A549 (cell line): ENCODE data around the gene MYRIP. TPM values are rescaled to one million over a fixed set of nuclear protein-coding genes. Genes with fewer than 3 reads are reported as not detected.
A peak's percentile ranks its signal among the peaks of the same experiment; 100 is the strongest.

ENCODE experiments used
- ATAC-seq, 2 experiments: fragments of 200-7000 bp in 1 of 2; fragments of >200 bp in 1 of 2; cut with Nextera tagmentation in 1 of 2; cut with Tn5 transposase in 1 of 2; 3 replicates each; pipeline versions ENCODE4 v1.8.0 to v1.9.1; 2018 to 2020; ENCODE audit warnings: mild to moderate bottlenecking in 1 of 2, moderate library complexity in 1 of 2
- CTCF ChIA-PET: fragments of 300-600 bp; sonication (Branson Sonifier 250); formaldehyde crosslinking; extraction: SDS; loops from one replicate; lab custom pipeline; 2021; ENCODE audit warnings: antibody characterized with exemption, inconsistent platforms; lab: Yijun Ruan, JAX
- POLR2A ChIA-PET: fragments of 350-600 bp; formaldehyde crosslinking; extraction: SDS; loops from one replicate; lab custom pipeline; 2021; ENCODE audit warnings: antibody characterized with exemption, inconsistent platforms; lab: Yijun Ruan, JAX
- DNase-seq, 2 experiments: peaks; one replicate each; pipeline versions ENCODE4 v3.0.0 to v3.0.0-alpha.2; 2011 to 2016; ENCODE audit warnings: low read depth in 1 of 2, low spot score in 1 of 2
- FAIRE-seq: peaks from 2 replicates; lab custom pipeline; 2011; peaks lifted over from hg19 to GRCh38; lab: Jason Lieb, UNC
- H3K27ac ChIP-seq, 2 experiments: fragments of >200 bp; sonication (Bioruptor Twin); formaldehyde crosslinking; 3 replicates each; pipeline ENCODE4 v1.5.1; 2016 to 2017
- H3K4me1 ChIP-seq: fragments of >200 bp; sonication (Bioruptor Twin); formaldehyde crosslinking; 3 replicates; pipeline ENCODE4 v1.6.1; 2016
- H3K4me2 ChIP-seq: fragments of >200 bp; sonication (Bioruptor Twin); formaldehyde crosslinking; 3 replicates; pipeline ENCODE4 v1.6.1; 2016
- H3K4me3 ChIP-seq: fragments of >200 bp; sonication (Bioruptor Twin); formaldehyde crosslinking; 3 replicates; pipeline ENCODE4 v1.5.1; 2016
- H3K9me3 ChIP-seq: fragments of >200 bp; sonication (Bioruptor Twin); formaldehyde crosslinking; 3 replicates; pipeline ENCODE4 v1.6.1; 2016
- EP300 ChIP-seq, 2 experiments: fragments of >200 bp; sonication (Bioruptor Twin); formaldehyde crosslinking; IDR thresholded peaks; 2 replicates in 1 of 2; 3 replicates in 1 of 2; pipeline ENCODE4 v1.6.1; 2016 to 2017
- FOSB ChIP-seq: fragments of 250-450 bp; sonication (Bioruptor Pico); IDR thresholded peaks from 2 replicates; pipeline ENCODE4 v1.5.0; 2020; ENCODE audit warnings: mild to moderate bottlenecking, moderate library complexity
- FOSL2 ChIP-seq, 2 experiments: fragments of 450-650 bp in 1 of 2; fragments of >200 bp in 1 of 2; sonication (Bioruptor Twin) in 1 of 2; formaldehyde crosslinking; IDR thresholded peaks; 2 replicates each; pipeline versions ENCODE4 v1.5.0 to v1.6.1; 2016 to 2020; ENCODE audit warnings: mild to moderate bottlenecking in 1 of 2, moderate library complexity in 1 of 2
- HDAC2 ChIP-seq: fragments of 200-600 bp; sonication (generic); IDR thresholded peaks from 2 replicates; pipeline ENCODE4 v1.6.1; 2016
- HEYL ChIP-seq: fragments of 250-450 bp; sonication (Bioruptor Pico); IDR thresholded peaks from 2 replicates; pipeline ENCODE4 v1.8.0; 2021; ENCODE audit warnings: mild to moderate bottlenecking, moderate library complexity
- HOXB5 ChIP-seq: fragments of 250-450 bp; sonication (Bioruptor Pico); IDR thresholded peaks from 2 replicates; pipeline ENCODE4 v1.5.0; 2020; ENCODE audit warnings: mild to moderate bottlenecking, moderate library complexity
- KDM1A ChIP-seq: fragments of 200-600 bp; sonication (generic); IDR thresholded peaks from 2 replicates; pipeline ENCODE4 v1.6.1; 2016; ENCODE audit warnings: low read depth, mild to moderate bottlenecking
- MAFK ChIP-seq: fragments of 450-650 bp; IDR thresholded peaks from 2 replicates; pipeline ENCODE4 v1.6.1; 2014; ENCODE audit not compliant: partially characterized antibody
- MYC ChIP-seq: IDR thresholded peaks from 2 replicates; pipeline ENCODE4 v1.6.1; 2012; ENCODE audit warnings: mild to moderate bottlenecking, inconsistent platforms, low read length, improper control_type of control experiment, borderline replicate concordance
- PHF8 ChIP-seq: fragments of 200-600 bp; sonication (generic); IDR thresholded peaks from 2 replicates; pipeline ENCODE4 v1.6.1; 2016; ENCODE audit warnings: low read depth, mild to moderate bottlenecking, antibody characterized with exemption, moderate library complexity, borderline replicate concordance
- POLR2AphosphoS2 ChIP-seq: conservative IDR thresholded peaks from 2 replicates; pipeline ENCODE4 v1.6.1; 2012; ENCODE audit warnings: low read length, improper control_type of control experiment, inconsistent platforms
- RCOR1 ChIP-seq: fragments of 150-350 bp; IDR thresholded peaks from 2 replicates; pipeline ENCODE4 v1.6.1; 2014; ENCODE audit warnings: antibody characterized with exemption, low read length, low read depth
- RFX5 ChIP-seq: fragments of 450-650 bp; IDR thresholded peaks from 2 replicates; pipeline ENCODE4 v1.7.1; 2014; ENCODE audit warnings: antibody characterized with exemption, mild to moderate bottlenecking, moderate library complexity
- SMC3 ChIP-seq: fragments of >200 bp; sonication (Bioruptor Twin); formaldehyde crosslinking; IDR thresholded peaks from 3 replicates; pipeline ENCODE4 v1.6.1; 2018; ENCODE audit warnings: inconsistent platforms
- TP53 ChIP-seq: fragments of 250-450 bp; sonication (Bioruptor Pico); IDR thresholded peaks from 2 replicates; pipeline ENCODE4 v1.5.0; 2021; ENCODE audit warnings: mild to moderate bottlenecking, moderate library complexity
- ZFP36 ChIP-seq: fragments of 450-650 bp; IDR thresholded peaks from 2 replicates; pipeline ENCODE4 v1.6.1; 2014; ENCODE audit warnings: borderline replicate concordance; ENCODE audit not compliant: partially characterized antibody
- ZNF302 ChIP-seq: fragments of 250-450 bp; sonication (Bioruptor Pico); IDR thresholded peaks from 2 replicates; pipeline ENCODE4 v1.9.0; 2021; ENCODE audit warnings: inconsistent platforms, mild to moderate bottlenecking, moderate library complexity
- polyA plus RNA-seq, 4 experiments: library from polyadenylated mRNA; depleted of rRNA in 3 of 4; stranded (reverse); fragments of >200 nt; fragmentation: RNase III in 1 of 4; extraction: RNeasy Plus Mini Kit Qiagen cat#74134 plus additional on column Dnase treatment in 1 of 4; gene quantifications; 2 replicates in 3 of 4; 3 replicates in 1 of 4; pipeline ENCODE4 v1.2.3, GENCODE V29; 2011 to 2017
- TF ChIP-seq, protein P1 (sequence below): IDR thresholded peaks from 2 replicates; pipeline ENCODE4 v1.6.1; 2012; ENCODE audit warnings: low read depth, borderline replicate concordance
- TF ChIP-seq, protein P2 (sequence below): fragments of 200-600 bp; sonication (generic); IDR thresholded peaks from 2 replicates; pipeline ENCODE4 v1.6.1; 2016; ENCODE audit warnings: antibody characterized with exemption, mild to moderate bottlenecking, moderate library complexity
- TF ChIP-seq, protein P3 (sequence below): fragments of >200 bp; sonication (Bioruptor Twin); formaldehyde crosslinking; IDR thresholded peaks from 3 replicates; pipeline ENCODE4 v1.6.1; 2016

The MYRIP gene
- polyA plus RNA-seq, 2 of the 4 experiments (the other 2 are of a cell fraction): not detected

DNA sequence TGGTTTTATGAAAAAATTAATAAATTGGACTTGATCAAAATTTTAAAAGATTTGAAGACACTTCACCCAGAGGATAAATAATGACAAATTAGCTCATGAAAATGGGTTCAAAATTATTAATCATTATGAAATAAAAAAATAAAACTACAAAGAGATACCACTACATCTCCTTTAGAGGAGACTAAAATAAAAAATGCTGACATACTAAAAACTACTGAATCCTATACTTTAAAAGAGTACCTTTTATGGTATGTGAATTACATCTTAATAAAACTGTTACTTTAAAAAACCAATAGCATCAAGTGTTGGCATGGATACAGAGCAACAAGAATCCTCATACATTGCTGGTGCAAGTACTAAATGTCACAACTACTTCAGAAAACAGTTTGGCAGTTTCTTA is 46.0 kb upstream of the MYRIP start:
- Histone ChIP-seq H3K4me3 (no peak overlapping the region), H3K27ac (no peak overlapping the region), H3K4me2 (no peak overlapping the region), H3K4me1 (no peaks in the 10 kb centered on the region), H3K9me3 (no peaks in the 10 kb centered on the region)
- DNase-seq: no peak
- ChIA-PET CTCF (no interaction called here), POLR2A (no interaction called here)
- no peak for FAIRE-seq
- ATAC-seq: no peak
- TF ChIP-seq MAFK (peak; percentile 79), FOSL2 (IDR thresholded peaks at IDR 0.05) (no peak), FOSL2 (CRISPR knock-in tag; IDR thresholded peaks at IDR 0.05) (no peak), HDAC2 (no peak)

DNA sequence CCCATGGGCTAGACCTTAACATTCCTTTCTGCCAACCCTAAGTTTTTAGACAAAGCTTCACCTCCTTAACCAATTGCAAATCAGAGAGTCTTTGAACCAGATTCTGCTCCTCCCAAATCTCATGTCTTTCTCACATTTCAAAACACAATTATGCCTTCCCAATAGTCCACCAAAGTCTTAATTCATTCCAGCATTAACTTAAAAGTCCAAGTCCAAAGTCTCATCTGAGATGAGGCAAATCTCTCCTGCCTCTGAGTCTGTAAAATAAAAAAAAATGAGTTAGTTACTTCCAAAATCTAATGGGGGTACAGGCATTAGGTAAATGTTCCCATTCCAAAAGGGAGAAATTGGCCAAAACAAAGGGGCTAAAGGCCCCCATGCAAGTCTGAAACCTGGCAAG is 43.8 kb upstream of the MYRIP start:
- ATAC-seq (no peak), FAIRE-seq (no peak), DNase-seq (no peak)
- Histone ChIP-seq H3K27ac (no peak overlapping the region), H3K4me2 (no peak overlapping the region), H3K4me1 (no peaks in the 10 kb centered on the region), H3K4me3 (no peak overlapping the region), H3K9me3 (no peaks in the 10 kb centered on the region)
- ChIA-PET CTCF (interaction anchor here (0.9 kb wide), 1 partner anchor 15 kb away, joined by 4 read pairs; no protein-coding TSS in a partner anchor), POLR2A (no interaction called here)
- TF ChIP-seq SMC3 (no peak), HEYL (CRISPR knock-in tag) (no peak), RCOR1 (no peak), TP53 (CRISPR knock-in tag) (no peak), HOXB5 (CRISPR knock-in tag) (no peak), KDM1A (no peak), MAFK (no peak), FOSL2 (IDR thresholded peaks at IDR 0.05) (no peak), FOSL2 (CRISPR knock-in tag; IDR thresholded peaks at IDR 0.05) (no peak), ZNF302 (CRISPR knock-in tag) (no peak), EP300 (IDR thresholded peaks at IDR 0.05) (no peak), RFX5 (no peak), PHF8 (no peak), MYC (no peak), FOSB (no peak), ZFP36 (no peak), POLR2AphosphoS2 (no peak)
- TF ChIP-seq, protein P1, sequence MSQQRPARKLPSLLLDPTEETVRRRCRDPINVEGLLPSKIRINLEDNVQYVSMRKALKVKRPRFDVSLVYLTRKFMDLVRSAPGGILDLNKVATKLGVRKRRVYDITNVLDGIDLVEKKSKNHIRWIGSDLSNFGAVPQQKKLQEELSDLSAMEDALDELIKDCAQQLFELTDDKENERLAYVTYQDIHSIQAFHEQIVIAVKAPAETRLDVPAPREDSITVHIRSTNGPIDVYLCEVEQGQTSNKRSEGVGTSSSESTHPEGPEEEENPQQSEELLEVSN: no peak
- TF ChIP-seq, protein P2, sequence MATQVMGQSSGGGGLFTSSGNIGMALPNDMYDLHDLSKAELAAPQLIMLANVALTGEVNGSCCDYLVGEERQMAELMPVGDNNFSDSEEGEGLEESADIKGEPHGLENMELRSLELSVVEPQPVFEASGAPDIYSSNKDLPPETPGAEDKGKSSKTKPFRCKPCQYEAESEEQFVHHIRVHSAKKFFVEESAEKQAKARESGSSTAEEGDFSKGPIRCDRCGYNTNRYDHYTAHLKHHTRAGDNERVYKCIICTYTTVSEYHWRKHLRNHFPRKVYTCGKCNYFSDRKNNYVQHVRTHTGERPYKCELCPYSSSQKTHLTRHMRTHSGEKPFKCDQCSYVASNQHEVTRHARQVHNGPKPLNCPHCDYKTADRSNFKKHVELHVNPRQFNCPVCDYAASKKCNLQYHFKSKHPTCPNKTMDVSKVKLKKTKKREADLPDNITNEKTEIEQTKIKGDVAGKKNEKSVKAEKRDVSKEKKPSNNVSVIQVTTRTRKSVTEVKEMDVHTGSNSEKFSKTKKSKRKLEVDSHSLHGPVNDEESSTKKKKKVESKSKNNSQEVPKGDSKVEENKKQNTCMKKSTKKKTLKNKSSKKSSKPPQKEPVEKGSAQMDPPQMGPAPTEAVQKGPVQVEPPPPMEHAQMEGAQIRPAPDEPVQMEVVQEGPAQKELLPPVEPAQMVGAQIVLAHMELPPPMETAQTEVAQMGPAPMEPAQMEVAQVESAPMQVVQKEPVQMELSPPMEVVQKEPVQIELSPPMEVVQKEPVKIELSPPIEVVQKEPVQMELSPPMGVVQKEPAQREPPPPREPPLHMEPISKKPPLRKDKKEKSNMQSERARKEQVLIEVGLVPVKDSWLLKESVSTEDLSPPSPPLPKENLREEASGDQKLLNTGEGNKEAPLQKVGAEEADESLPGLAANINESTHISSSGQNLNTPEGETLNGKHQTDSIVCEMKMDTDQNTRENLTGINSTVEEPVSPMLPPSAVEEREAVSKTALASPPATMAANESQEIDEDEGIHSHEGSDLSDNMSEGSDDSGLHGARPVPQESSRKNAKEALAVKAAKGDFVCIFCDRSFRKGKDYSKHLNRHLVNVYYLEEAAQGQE: no peak
- TF ChIP-seq, protein P3, sequence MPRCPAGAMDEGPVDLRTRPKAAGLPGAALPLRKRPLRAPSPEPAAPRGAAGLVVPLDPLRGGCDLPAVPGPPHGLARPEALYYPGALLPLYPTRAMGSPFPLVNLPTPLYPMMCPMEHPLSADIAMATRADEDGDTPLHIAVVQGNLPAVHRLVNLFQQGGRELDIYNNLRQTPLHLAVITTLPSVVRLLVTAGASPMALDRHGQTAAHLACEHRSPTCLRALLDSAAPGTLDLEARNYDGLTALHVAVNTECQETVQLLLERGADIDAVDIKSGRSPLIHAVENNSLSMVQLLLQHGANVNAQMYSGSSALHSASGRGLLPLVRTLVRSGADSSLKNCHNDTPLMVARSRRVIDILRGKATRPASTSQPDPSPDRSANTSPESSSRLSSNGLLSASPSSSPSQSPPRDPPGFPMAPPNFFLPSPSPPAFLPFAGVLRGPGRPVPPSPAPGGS: no peak
